ENCODE results near the gene CYP1A1. TPM values are rescaled to one million over a fixed set of nuclear protein-coding genes. Genes with fewer than 3 reads are reported as not detected.

Gene CYP1A1
- total RNA-seq, 1 donor from 2014 or later: 0.91 TPM

- peaks cover 4% of the 10 kb centered on the region for H3K27me3 ChIP-seq (ENCODE audit: insufficient read depth, low read length)
- H3K27ac ChIP-seq (ENCODE audit: low read depth, low read length): peak overlapping the region; percentile 87
- H2AFZ ChIP-seq (ENCODE audit: low read depth, low read length): peak overlapping the region; percentile 94
- TF ChIP-seq EZH2 (IDR thresholded peaks at IDR 0.05; ENCODE audit: insufficient read depth, low read length): no peak
- TF ChIP-seq, protein P1, sequence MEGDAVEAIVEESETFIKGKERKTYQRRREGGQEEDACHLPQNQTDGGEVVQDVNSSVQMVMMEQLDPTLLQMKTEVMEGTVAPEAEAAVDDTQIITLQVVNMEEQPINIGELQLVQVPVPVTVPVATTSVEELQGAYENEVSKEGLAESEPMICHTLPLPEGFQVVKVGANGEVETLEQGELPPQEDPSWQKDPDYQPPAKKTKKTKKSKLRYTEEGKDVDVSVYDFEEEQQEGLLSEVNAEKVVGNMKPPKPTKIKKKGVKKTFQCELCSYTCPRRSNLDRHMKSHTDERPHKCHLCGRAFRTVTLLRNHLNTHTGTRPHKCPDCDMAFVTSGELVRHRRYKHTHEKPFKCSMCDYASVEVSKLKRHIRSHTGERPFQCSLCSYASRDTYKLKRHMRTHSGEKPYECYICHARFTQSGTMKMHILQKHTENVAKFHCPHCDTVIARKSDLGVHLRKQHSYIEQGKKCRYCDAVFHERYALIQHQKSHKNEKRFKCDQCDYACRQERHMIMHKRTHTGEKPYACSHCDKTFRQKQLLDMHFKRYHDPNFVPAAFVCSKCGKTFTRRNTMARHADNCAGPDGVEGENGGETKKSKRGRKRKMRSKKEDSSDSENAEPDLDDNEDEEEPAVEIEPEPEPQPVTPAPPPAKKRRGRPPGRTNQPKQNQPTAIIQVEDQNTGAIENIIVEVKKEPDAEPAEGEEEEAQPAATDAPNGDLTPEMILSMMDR (IDR thresholded peaks at IDR 0.05; ENCODE audit: insufficient read depth, low read depth, low read length): no peak
- H3K27ac Mint-ChIP-seq (ENCODE audit: unreplicated experiment): peak overlapping the region; percentile 99
- no peaks in the 10 kb centered on the region for H3K36me3 ChIP-seq (ENCODE audit: insufficient read depth, low read length)
- no peaks in the 10 kb centered on the region for H3K9me3 Mint-ChIP-seq (ENCODE audit: unreplicated experiment)
- peaks cover 14% of the 10 kb centered on the region for H4K20me1 ChIP-seq (ENCODE audit: insufficient read depth, low read length)
- H3K4me2 ChIP-seq (ENCODE audit: low read length): peak overlapping the region; percentile 97
- peak overlapping the region; percentile 97 for H3K9ac ChIP-seq (ENCODE audit: low read length)
- no peak for FAIRE-seq
- no peak for DNase-seq (ENCODE audit: low read depth)
- no peaks in the 10 kb centered on the region for H3K9me3 ChIP-seq (ENCODE audit: insufficient read depth, low read depth, low read length)
- H3K4me1 ChIP-seq (ENCODE audit: insufficient read depth, low read length): peaks cover 13% of the 10 kb centered on the region
- no peaks in the 10 kb centered on the region for H3K36me3 Mint-ChIP-seq (ENCODE audit: low read depth, unreplicated experiment)
- peak overlapping the region; percentile 86 for H3K4me3 ChIP-seq (ENCODE audit: insufficient read depth, low read depth, low read length)
- H3K79me2 ChIP-seq (ENCODE audit: insufficient read depth, low read length): peaks cover 51% of the 10 kb centered on the region
- peaks cover 14% of the 10 kb centered on the region for H3K4me1 Mint-ChIP-seq (ENCODE audit: low read depth, unreplicated experiment)
- H3K27me3 Mint-ChIP-seq (ENCODE audit: low read depth, unreplicated experiment): peaks cover 16% of the 10 kb centered on the region
- H3K4me3 Mint-ChIP-seq (ENCODE audit: unreplicated experiment): peak overlapping the region; percentile 100
Measured at GRCh38 chr15:74696398-74696729, 29.0 kb downstream of the CYP1A1 start.

DNA sequence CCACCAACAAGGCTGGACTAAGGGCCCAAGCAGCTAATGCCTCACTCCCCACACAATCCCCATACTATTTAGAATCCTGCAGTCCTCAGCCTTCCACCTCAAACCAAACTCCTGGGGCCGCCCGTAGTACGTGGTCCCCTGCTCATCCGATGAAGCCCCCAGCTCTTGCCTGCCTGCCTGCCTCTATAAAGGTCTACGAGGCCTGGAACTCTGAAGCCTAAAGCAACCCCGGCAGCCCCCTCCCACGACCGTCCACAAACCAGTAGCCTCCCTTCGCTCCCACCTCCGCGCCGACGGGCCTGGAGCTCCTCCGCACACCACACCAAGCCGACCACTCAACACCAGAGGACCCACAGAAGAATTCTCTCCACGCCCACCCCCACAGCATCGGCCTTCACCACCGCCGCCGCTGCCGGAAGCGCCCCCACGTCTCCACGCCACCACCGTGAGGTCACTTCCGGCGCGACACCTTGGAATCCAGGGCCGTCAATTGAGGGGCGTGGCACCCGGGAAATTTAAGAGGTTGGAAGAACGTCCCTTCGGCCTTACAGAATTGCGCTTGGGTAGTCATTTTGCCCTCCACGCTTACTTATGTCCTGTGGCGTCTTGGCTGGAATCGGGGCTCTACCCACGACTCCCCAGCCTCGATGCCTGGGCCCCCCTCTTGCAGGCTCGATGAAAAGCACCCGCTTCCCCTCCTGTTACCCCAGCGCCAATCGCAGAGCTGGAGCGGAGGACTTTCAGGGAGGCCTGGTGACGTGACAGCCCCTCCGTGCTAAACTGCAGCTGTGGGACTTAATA, 29.5 kb downstream of the CYP1A1 start, which contains the start of gene EDC3:
EDC3 (minus strand) TSS at position 428 of the 801 bp plus-strand sequence. CDS start 20,900 bp downstream, outside the sequence.
- Histone ChIP-seq H2AFZ (ENCODE audit: low read depth, low read length) (peak within 1 kb of the TSS; percentile 94), H3K27me3 (ENCODE audit: insufficient read depth, low read length) (no peaks in the 10 kb centered on the region), H3K9ac (ENCODE audit: low read length) (peak within 1 kb of the TSS; percentile 97), H3K36me3 (ENCODE audit: insufficient read depth, low read length) (no peaks in the 10 kb centered on the region), H3K27ac (ENCODE audit: low read depth, low read length) (peak within 1 kb of the TSS; percentile 87), H4K20me1 (ENCODE audit: insufficient read depth, low read length) (peaks cover 18% of the 10 kb centered on the region), H3K4me1 (ENCODE audit: insufficient read depth, low read length) (peaks cover 13% of the 10 kb centered on the region), H3K9me3 (ENCODE audit: insufficient read depth, low read depth, low read length) (no peaks in the 10 kb centered on the region), H3K4me2 (ENCODE audit: low read length) (peak within 1 kb of the TSS; percentile 97), H3K4me3 (ENCODE audit: insufficient read depth, low read depth, low read length) (peak within 1 kb of the TSS; percentile 86), H3K79me2 (ENCODE audit: insufficient read depth, low read length) (peaks cover 56% of the 10 kb centered on the region)
- Mint-ChIP-seq H3K36me3 (ENCODE audit: low read depth, unreplicated experiment) (no peaks in the 10 kb centered on the region), H3K27me3 (ENCODE audit: low read depth, unreplicated experiment) (peaks cover 14% of the 10 kb centered on the region), H3K4me1 (ENCODE audit: low read depth, unreplicated experiment) (peaks cover 14% of the 10 kb centered on the region), H3K9me3 (ENCODE audit: unreplicated experiment) (no peaks in the 10 kb centered on the region), H3K27ac (ENCODE audit: unreplicated experiment) (peak within 1 kb of the TSS; percentile 99), H3K4me3 (ENCODE audit: unreplicated experiment) (peak within 1 kb of the TSS; percentile 100)
- no peak for FAIRE-seq
- TF ChIP-seq EZH2 (IDR thresholded peaks at IDR 0.05; ENCODE audit: insufficient read depth, low read length): no peak
- TF ChIP-seq, protein P1 (IDR thresholded peaks at IDR 0.05; ENCODE audit: insufficient read depth, low read depth, low read length): no peak
- DNase-seq (ENCODE audit: low read depth): peak; percentile 72

- Histone ChIP-seq H3K36me3 (ENCODE audit: insufficient read depth, low read length) (no peaks in the 10 kb centered on the region), H2AFZ (ENCODE audit: low read depth, low read length) (no peak overlapping the region), H3K9ac (ENCODE audit: low read length) (no peak overlapping the region), H3K27me3 (ENCODE audit: insufficient read depth, low read length) (no peaks in the 10 kb centered on the region), H4K20me1 (ENCODE audit: insufficient read depth, low read length) (peaks cover 37% of the 10 kb centered on the region), H3K79me2 (ENCODE audit: insufficient read depth, low read length) (peaks cover 86% of the 10 kb centered on the region), H3K4me1 (ENCODE audit: insufficient read depth, low read length) (peaks cover 13% of the 10 kb centered on the region), H3K4me2 (ENCODE audit: low read length) (no peak overlapping the region), H3K9me3 (ENCODE audit: insufficient read depth, low read depth, low read length) (no peaks in the 10 kb centered on the region), H3K27ac (ENCODE audit: low read depth, low read length) (no peak overlapping the region), H3K4me3 (ENCODE audit: insufficient read depth, low read depth, low read length) (no peak overlapping the region)
- no peaks in the 10 kb centered on the region for H3K27me3 Mint-ChIP-seq (ENCODE audit: low read depth, unreplicated experiment)
- no peak overlapping the region for H3K4me3 Mint-ChIP-seq (ENCODE audit: unreplicated experiment)
- TF ChIP-seq, protein P1 (IDR thresholded peaks at IDR 0.05; ENCODE audit: insufficient read depth, low read depth, low read length): no peak
- no peak for TF ChIP-seq EZH2 (IDR thresholded peaks at IDR 0.05; ENCODE audit: insufficient read depth, low read length)
- H3K9me3 Mint-ChIP-seq (ENCODE audit: unreplicated experiment): no peaks in the 10 kb centered on the region
- H3K36me3 Mint-ChIP-seq (ENCODE audit: low read depth, unreplicated experiment): no peaks in the 10 kb centered on the region
- no peak overlapping the region for H3K27ac Mint-ChIP-seq (ENCODE audit: unreplicated experiment)
- peaks cover 14% of the 10 kb centered on the region for H3K4me1 Mint-ChIP-seq (ENCODE audit: low read depth, unreplicated experiment)
- FAIRE-seq (no peak), DNase-seq (ENCODE audit: low read depth) (no peak)
Measured at GRCh38 chr15:74692327-74692726, 33.0 kb downstream of the CYP1A1 start.
